NT2/D1 (cell line): ENCODE data around the gene GMDS.

Experiments
- SUZ12 ChIP-seq: IDR thresholded peaks from 2 replicates; pipeline ENCODE4 v1.6.1; 2011; ENCODE audit not compliant: insufficient read length, insufficient read depth; ENCODE audit errors: extremely low read depth
- ZNF274 ChIP-seq: IDR thresholded peaks from 2 replicates; pipeline ENCODE4 v1.6.1; 2011; ENCODE audit warnings: mild to moderate bottlenecking, low read depth, low read length

GRCh38 chr6:1738558-1739081 is 506.8 kb downstream of the GMDS start:
- TF ChIP-seq ZNF274 (no peak), SUZ12 (no peak)
